Activated gamma-delta T cell (primary cell): ENCODE data around the gene ANXA6.
"Not testable (repeated sequence)": the region's sequence is repeated elsewhere in the genome, so short reads cannot be mapped to it uniquely, and the experiment has no call there.

ENCODE experiments used
- DNase-seq: peaks from one replicate; lab custom pipeline; 2025; lab: John Stamatoyannopoulos, UW

The ANXA6 gene

GRCh38 chr5:151180291-151180690, 22.7 kb upstream of the ANXA6 start:
- no peak for DNase-seq

GRCh38 chr5:151179489-151179840, 21.9 kb upstream of the ANXA6 start:
- DNase-seq: no peak

- DNase-seq: no peak
Measured at GRCh38 chr5:151178777-151179488, 21.4 kb upstream of the ANXA6 start.

- DNase-seq: no peak
Measured at GRCh38 chr5:151178372-151178771, 20.8 kb upstream of the ANXA6 start.

GRCh38 chr5:151176268-151176667, 18.7 kb upstream of the ANXA6 start:
- not testable (repeated sequence) for DNase-seq

GRCh38 chr5:151174612-151175101, 17.1 kb upstream of the ANXA6 start:
- DNase-seq: no peak

GRCh38 chr5:151173711-151174611, 16.4 kb upstream of the ANXA6 start:
- DNase-seq: no peak

- DNase-seq: no peak
Measured at GRCh38 chr5:151171529-151171928, 13.9 kb upstream of the ANXA6 start.

- DNase-seq: no peak
Measured at GRCh38 chr5:151168602-151169344, 11.2 kb upstream of the ANXA6 start.

- no peak for DNase-seq
Measured at GRCh38 chr5:151167022-151167421, 9.4 kb upstream of the ANXA6 start.

GRCh38 chr5:151164687-151165392, 7.3 kb upstream of the ANXA6 start:
- no peak for DNase-seq

GRCh38 chr5:151162776-151163175, 5.2 kb upstream of the ANXA6 start:
- DNase-seq: no peak

GRCh38 chr5:151159649-151160373, 2.2 kb upstream of the ANXA6 start:
- no peak for DNase-seq

- DNase-seq: no peak
Measured at GRCh38 chr5:151158287-151158661, 695 bp upstream of the ANXA6 start.

- no peak for DNase-seq
Measured at GRCh38 chr5:151156507-151157420, 815 bp downstream of the ANXA6 start.

- no peak for DNase-seq
Measured at GRCh38 chr5:151155775-151156506, 1.6 kb downstream of the ANXA6 start.

- no peak for DNase-seq
Measured at GRCh38 chr5:151154931-151155774, 2.4 kb downstream of the ANXA6 start.

- no peak for DNase-seq
Measured at GRCh38 chr5:151153766-151154272, 3.8 kb downstream of the ANXA6 start.
